HL-60 (cell line): ENCODE data around the gene PICALM.

Source experiments
- DNase-seq, 2 experiments: peaks; one replicate each; pipeline ENCODE4 v3.0.0-alpha.2; 2010 to 2020; ENCODE audit warnings: low read depth in 1 of 2, low spot score in 1 of 2
- H3K27ac ChIP-seq: fragments of 250-450 bp; sonication (Bioruptor Pico); replicated peaks from 2 replicates; pipeline ENCODE4 v1.5.1; 2020; ENCODE audit warnings: mild to moderate bottlenecking, moderate library complexity
- H3K27me3 ChIP-seq: fragments of 250-450 bp; sonication (Bioruptor Pico); 2 replicates; pipeline ENCODE4 v1.5.1; 2021; ENCODE audit warnings: mild to moderate bottlenecking, moderate library complexity; ENCODE audit not compliant: insufficient read depth, poor library complexity, severe bottlenecking
- H3K4me3 ChIP-seq: replicated peaks from 2 replicates; pipeline ENCODE4 v1.5.1; 2011; ENCODE audit warnings: mild to moderate bottlenecking, control low read depth, low read length; ENCODE audit not compliant: insufficient read depth
- CTCF ChIP-seq: IDR thresholded peaks from one replicate; pipeline ENCODE4 v1.5.1; 2011; ENCODE audit warnings: low read length, control low read depth, inconsistent platforms; ENCODE audit not compliant: insufficient read depth
- GABPA ChIP-seq: IDR thresholded peaks from 2 replicates; pipeline ENCODE4 v1.6.1; 2012; ENCODE audit warnings: low read depth
- POLR2AphosphoS5 ChIP-seq: IDR thresholded peaks from 2 replicates; pipeline ENCODE4 v1.6.1; 2012; ENCODE audit warnings: low read depth
- REST ChIP-seq: IDR thresholded peaks from 2 replicates; pipeline ENCODE4 v1.6.1; 2012; ENCODE audit warnings: low read depth; ENCODE audit not compliant: insufficient replicate concordance
- SPI1 ChIP-seq: IDR thresholded peaks from 2 replicates; pipeline ENCODE4 v1.6.1; 2012; ENCODE audit warnings: low read depth, mild to moderate bottlenecking, borderline replicate concordance

The PICALM gene

GRCh38 chr11:85913513-85913912 is 155.4 kb downstream of the PICALM start:
- no peaks in the 10 kb centered on the region for H3K27me3 ChIP-seq
- H3K27ac ChIP-seq, result no peak overlapping the region
- peak in 1 of 2 experiments; percentile 41 for DNase-seq
- TF ChIP-seq POLR2AphosphoS5 (no peak), GABPA (no peak), REST (no peak), SPI1 (no peak), CTCF (no peak)
- H3K4me3 ChIP-seq, result no peak overlapping the region

GRCh38 chr11:85912414-85912813 is 156.5 kb downstream of the PICALM start:
- H3K4me3 ChIP-seq, result no peak overlapping the region
- H3K27ac ChIP-seq, result no peak overlapping the region
- no peaks in the 10 kb centered on the region for H3K27me3 ChIP-seq
- DNase-seq, result no peak
- TF ChIP-seq GABPA (no peak), SPI1 (no peak), REST (no peak), CTCF (no peak), POLR2AphosphoS5 (no peak)
